ENCODE results near the gene MYO5B. TPM values are rescaled to one million over a fixed set of nuclear protein-coding genes. Genes with fewer than 3 reads are reported as not detected.

MYO5B gene
- total and polyA plus RNA-seq, 2 donors (not counting 1 experiment from before 2014, with no cell fraction given), result 0.30 to 1.7 TPM

DNA sequence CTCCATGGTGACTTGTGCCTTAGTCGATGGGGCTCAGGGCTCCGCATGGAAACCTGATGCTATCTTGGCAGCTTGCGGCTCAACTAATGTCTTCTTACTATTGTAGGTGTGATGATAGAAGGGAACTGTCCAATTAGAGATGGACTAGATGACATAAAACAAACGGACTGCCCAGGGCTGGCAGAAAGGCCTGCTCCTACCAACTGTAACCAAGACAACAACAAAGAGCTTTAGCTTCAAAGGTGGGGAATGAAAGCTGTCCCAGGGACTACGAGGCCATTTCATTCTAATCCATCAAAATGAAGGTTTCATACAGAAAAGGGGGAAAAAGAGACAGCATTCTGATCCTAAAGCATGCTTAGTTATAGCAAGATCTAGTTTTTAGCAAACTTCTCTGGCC, 194.7 kb downstream of the MYO5B start:
- peaks cover 30% of the 10 kb centered on the region for H3K27me3 Mint-ChIP-seq
- no peak overlapping the region for H3K27ac Mint-ChIP-seq
- H3K9ac ChIP-seq (ENCODE audit: low read length), result no peak overlapping the region
- ChIA-PET POLR2A (no interaction called here), CTCF (no interaction called here)
- H3K4me1 Mint-ChIP-seq, result no peaks in the 10 kb centered on the region
- peaks cover 0 to 11% (median 0%) of the 10 kb centered on the region in 4 experiments for H3K27me3 ChIP-seq (replicated peaks in 1 of 4; ENCODE audit: control extremely low read depth in 1 of 4, control insufficient read depth in 3 of 4, insufficient read depth in 4 of 4, low read length in 3 of 4)
- WGBS (ENCODE audit: insufficient coverage), result no CpG with 5 or more reads among the region's 5 CpGs
- H3K9me3 Mint-ChIP-seq (ENCODE audit: insufficient read depth), result no peaks in the 10 kb centered on the region
- no peaks in the 10 kb centered on the region for H4K20me1 ChIP-seq (ENCODE audit: control insufficient read depth, insufficient read depth, low read length, poor library complexity, severe bottlenecking)
- no peak overlapping the region for H3K4me3 ChIP-seq (ENCODE audit: control extremely low read depth in 1 of 5, extremely low read depth in 1 of 5, insufficient read depth in 1 of 5, low read depth in 2 of 5, low read length in 4 of 5)
- no peak overlapping the region for H3K4me3 Mint-ChIP-seq
- no peaks in the 10 kb centered on the region for H3K9me3 ChIP-seq (ENCODE audit: control extremely low read depth in 1 of 3, control insufficient read depth in 2 of 3, insufficient read depth in 1 of 3, low read length in 2 of 3)
- no peak overlapping the region for H3K4me2 ChIP-seq (replicated peaks; ENCODE audit: low read depth, low read length, poor library complexity, severe bottlenecking)
- TF ChIP-seq, protein P1, sequence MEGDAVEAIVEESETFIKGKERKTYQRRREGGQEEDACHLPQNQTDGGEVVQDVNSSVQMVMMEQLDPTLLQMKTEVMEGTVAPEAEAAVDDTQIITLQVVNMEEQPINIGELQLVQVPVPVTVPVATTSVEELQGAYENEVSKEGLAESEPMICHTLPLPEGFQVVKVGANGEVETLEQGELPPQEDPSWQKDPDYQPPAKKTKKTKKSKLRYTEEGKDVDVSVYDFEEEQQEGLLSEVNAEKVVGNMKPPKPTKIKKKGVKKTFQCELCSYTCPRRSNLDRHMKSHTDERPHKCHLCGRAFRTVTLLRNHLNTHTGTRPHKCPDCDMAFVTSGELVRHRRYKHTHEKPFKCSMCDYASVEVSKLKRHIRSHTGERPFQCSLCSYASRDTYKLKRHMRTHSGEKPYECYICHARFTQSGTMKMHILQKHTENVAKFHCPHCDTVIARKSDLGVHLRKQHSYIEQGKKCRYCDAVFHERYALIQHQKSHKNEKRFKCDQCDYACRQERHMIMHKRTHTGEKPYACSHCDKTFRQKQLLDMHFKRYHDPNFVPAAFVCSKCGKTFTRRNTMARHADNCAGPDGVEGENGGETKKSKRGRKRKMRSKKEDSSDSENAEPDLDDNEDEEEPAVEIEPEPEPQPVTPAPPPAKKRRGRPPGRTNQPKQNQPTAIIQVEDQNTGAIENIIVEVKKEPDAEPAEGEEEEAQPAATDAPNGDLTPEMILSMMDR (IDR thresholded peaks at IDR 0.05), result no peak
- no peak for TF ChIP-seq EZH2 (IDR thresholded peaks at IDR 0.05; ENCODE audit: borderline replicate concordance, insufficient read depth, low read depth, low read length, poor library complexity, severe bottlenecking)
- no peak overlapping the region for H3K27ac ChIP-seq (ENCODE audit: low read length in 2 of 2)
- no peak for DNase-seq
- no peaks in the 10 kb centered on the region for H3K4me1 ChIP-seq (ENCODE audit: control insufficient read depth in 2 of 2, insufficient read depth in 2 of 2, low read length in 2 of 2)
- no peaks in the 10 kb centered on the region for H3K79me2 ChIP-seq (ENCODE audit: control insufficient read depth, insufficient read depth, low read length)
- intact Hi-C loops (cut with micrococcal nuclease), result no loop called here
- H3K36me3 ChIP-seq (replicated peaks in 1 of 2; ENCODE audit: control extremely low read depth in 1 of 2, control insufficient read depth in 1 of 2, extremely low read depth in 1 of 2, insufficient read depth in 2 of 2, low read length in 1 of 2), result no peaks in the 10 kb centered on the region
- H2AFZ ChIP-seq (ENCODE audit: insufficient read depth, low read depth, low read length, poor library complexity, severe bottlenecking), result no peak overlapping the region
- ATAC-seq (ENCODE audit: low read depth), result no peak

GRCh38 chr18:49999128-49999527, 195.8 kb downstream of the MYO5B start:
- Histone ChIP-seq H3K79me2 (ENCODE audit: control insufficient read depth, insufficient read depth, low read length) (no peaks in the 10 kb centered on the region), H3K9ac (ENCODE audit: low read length) (no peak overlapping the region), H3K9me3 (ENCODE audit: control extremely low read depth in 1 of 3, control insufficient read depth in 2 of 3, insufficient read depth in 1 of 3, low read length in 2 of 3) (no peaks in the 10 kb centered on the region), H3K27ac (ENCODE audit: low read length in 2 of 2) (no peak overlapping the region), H3K4me2 (replicated peaks; ENCODE audit: low read depth, low read length, poor library complexity, severe bottlenecking) (no peak overlapping the region), H2AFZ (ENCODE audit: insufficient read depth, low read depth, low read length, poor library complexity, severe bottlenecking) (no peak overlapping the region), H3K27me3 (replicated peaks in 1 of 4; ENCODE audit: control extremely low read depth in 1 of 4, control insufficient read depth in 3 of 4, insufficient read depth in 4 of 4, low read length in 3 of 4) (peaks cover 0 to 11% (median 0%) of the 10 kb centered on the region in 4 experiments), H3K36me3 (replicated peaks in 1 of 2; ENCODE audit: control extremely low read depth in 1 of 2, control insufficient read depth in 1 of 2, extremely low read depth in 1 of 2, insufficient read depth in 2 of 2, low read length in 1 of 2) (no peaks in the 10 kb centered on the region), H3K4me3 (ENCODE audit: control extremely low read depth in 1 of 5, extremely low read depth in 1 of 5, insufficient read depth in 1 of 5, low read depth in 2 of 5, low read length in 4 of 5) (no peak overlapping the region), H4K20me1 (ENCODE audit: control insufficient read depth, insufficient read depth, low read length, poor library complexity, severe bottlenecking) (no peaks in the 10 kb centered on the region), H3K4me1 (ENCODE audit: control insufficient read depth in 2 of 2, insufficient read depth in 2 of 2, low read length in 2 of 2) (no peaks in the 10 kb centered on the region)
- peaks cover 32% of the 10 kb centered on the region for H3K27me3 Mint-ChIP-seq
- 96% methylated on average over 3 of the region's 6 CpGs for WGBS (ENCODE audit: insufficient coverage)
- no peaks in the 10 kb centered on the region for H3K4me1 Mint-ChIP-seq
- no peaks in the 10 kb centered on the region for H3K9me3 Mint-ChIP-seq (ENCODE audit: insufficient read depth)
- ChIA-PET CTCF (no interaction called here), POLR2A (no interaction called here)
- ATAC-seq (ENCODE audit: low read depth) (no peak), DNase-seq (no peak)
- TF ChIP-seq, protein P1 (IDR thresholded peaks at IDR 0.05), result no peak
- no peak for TF ChIP-seq EZH2 (IDR thresholded peaks at IDR 0.05; ENCODE audit: borderline replicate concordance, insufficient read depth, low read depth, low read length, poor library complexity, severe bottlenecking)
- intact Hi-C loops (cut with micrococcal nuclease), result no loop called here
- no peak overlapping the region for H3K27ac Mint-ChIP-seq
- H3K4me3 Mint-ChIP-seq, result no peak overlapping the region

Data from B cell (primary cell).